Activated effector memory CD4-positive, alpha-beta T cell treated with anti-CD3 and anti-CD28 coated beads, Interleukin-2, amount 50 U/mL, for 16 hours (primary cell): ENCODE results near the gene LAMA5.
A peak's percentile ranks its signal among the peaks of the same experiment; 100 is the strongest.

Experiments
- DNase-seq: peaks from one replicate; pipeline ENCODE4 v3.0.0-alpha.2; 2020

The LAMA5 gene

DNA sequence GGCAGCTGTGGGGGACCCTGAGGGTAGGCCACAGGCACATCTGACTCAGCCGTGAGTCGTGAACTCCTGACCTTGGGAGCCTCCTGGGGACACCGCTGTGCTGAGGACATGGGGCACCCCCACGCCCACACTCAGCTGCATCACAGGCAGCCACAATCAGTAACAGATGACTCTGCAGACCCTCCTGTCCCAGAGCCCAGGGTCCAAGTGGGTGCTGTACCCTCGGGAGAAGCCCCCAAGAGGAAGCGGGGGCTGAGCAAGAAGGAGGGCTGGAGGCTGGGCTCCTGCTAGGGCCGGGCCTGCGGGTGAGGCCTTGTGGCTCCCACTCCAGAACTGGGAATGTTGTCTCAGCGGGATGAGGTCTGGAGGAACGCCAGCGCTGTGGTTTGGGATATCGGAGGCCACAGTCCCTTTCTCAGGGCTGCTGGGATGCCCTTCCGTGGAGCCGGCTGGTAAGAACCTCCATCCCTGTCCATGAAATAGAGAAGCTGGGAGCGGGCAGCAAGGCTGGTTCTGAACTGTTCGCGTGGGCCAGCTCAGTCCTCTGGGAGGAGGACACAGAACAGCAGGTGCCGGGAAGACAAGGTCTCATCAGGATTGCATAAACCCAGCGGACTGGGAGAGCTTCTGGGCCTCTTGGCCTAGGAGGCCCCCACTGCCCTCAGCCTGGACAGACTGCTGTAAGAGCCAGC, 3.1 kb upstream of the LAMA5 start:
- peak; percentile 68 for DNase-seq

- DNase-seq, result no peak
Observed at GRCh38 chr20:62369815-62370114, 2.7 kb upstream of the LAMA5 start.

DNA sequence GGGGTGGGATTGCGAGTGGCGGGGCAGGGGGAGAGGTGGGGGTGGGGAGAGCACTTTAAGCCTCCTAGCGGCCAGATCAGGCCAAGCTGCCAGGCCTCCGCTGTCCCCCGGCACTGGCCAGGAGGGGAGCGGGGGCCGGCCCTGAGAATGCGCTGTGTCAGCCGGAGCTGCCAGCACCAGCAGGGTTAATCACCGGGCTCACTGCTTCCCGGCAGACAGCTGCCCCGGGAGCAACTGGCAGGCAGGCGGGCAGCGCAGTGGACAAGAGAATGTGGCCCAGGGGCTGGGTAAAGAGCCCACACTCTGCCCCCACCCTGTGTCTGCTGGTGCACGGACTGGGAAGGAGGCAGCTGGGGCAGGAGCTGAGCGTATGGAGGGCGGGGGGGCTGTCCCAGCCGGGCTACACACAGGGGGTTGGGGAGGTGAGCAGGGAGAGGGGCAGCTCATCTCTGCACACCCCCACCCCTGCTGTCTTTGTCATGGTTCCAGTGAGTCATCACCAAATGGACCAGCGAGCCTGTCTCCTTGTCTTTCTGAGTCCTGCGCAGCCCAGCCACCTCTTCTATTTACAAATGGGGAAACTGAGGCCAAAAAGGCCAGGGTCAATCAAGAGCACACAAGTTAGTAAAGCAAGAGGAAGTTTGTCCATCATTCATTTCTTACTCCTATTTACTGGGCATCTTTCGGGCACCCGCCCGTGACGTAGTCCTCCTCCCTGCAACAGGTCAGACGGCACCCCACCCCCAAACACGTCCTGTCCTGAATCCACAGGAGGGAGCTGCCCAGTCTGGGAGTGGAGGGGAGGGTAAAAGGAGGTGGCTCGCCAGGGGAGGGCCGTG, 2.1 kb upstream of the LAMA5 start:
- no peak for DNase-seq

GRCh38 chr20:62368392-62368975, 1.4 kb upstream of the LAMA5 start:
- no peak for DNase-seq

DNA sequence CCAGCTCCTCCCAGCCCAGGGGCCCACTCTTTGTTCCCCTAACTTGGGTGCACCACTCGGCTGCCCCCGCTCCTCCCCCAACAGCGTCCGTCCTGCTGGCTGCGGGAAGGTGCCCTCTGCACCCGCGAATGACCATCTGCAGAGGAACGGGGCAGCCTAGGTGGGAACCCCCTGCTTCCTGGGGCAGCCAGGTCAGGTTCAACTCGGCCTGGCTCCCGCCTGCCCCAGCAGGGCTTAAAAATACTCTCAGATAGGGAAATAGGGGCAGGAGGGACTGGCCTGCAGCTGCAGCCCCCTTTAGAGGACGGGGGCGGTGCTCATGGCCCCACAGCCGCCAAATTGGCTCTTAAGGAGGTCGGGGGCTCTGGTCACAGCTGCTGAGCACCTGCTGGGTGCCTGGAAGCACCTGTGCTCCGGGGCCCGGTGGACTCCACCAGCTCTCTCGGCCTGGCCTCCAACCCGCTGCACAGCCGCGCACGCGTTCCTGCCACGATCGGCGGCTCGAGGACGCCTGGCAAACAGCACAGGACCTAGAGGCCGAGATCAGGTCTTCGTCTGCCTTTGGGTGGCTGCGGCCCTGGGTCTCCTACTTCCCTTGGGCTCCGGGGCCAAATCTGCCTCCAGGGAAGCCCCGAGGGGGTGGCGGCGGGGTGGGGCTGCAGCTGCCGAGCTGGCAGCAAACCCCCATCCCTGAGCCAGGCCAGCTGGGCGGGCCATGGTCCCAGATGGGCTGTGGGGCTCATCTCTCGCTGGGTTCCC, 700 bp upstream of the LAMA5 start:
- no peak for DNase-seq

- DNase-seq, result no peak
Observed at GRCh38 chr20:62366370-62367135, 559 bp downstream of the LAMA5 start.

DNA sequence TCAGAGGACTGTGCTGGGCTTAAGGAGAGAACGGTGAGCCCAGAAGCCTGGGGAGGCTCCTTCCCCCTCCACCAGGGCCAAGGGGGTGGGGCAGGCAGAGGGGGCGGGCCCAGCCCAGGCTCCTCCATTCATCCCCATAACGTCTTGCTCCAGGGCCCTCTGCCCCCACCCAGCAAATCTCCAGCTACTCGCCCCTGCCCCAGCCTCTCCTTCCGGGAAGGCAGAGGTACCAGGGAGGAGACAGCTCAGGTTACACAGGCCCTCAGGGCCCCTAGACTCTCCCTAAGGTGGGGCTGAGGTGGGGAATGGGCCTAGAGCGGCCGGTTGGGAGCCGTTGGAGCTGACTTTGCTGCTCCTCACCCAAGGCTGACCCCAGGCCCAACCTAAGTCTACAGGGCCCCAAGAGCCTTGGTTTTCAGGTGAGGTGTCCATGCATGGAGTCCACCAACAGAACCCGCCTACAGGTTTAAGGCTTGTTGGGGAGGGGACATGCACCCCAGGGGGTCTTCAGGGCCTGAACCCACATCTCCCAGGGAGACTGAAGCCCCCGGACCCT, 1.2 kb downstream of the LAMA5 start:
- no peak for DNase-seq

- no peak for DNase-seq
Observed at GRCh38 chr20:62364911-62365736, 2.0 kb downstream of the LAMA5 start.

GRCh38 chr20:62363920-62364851, 2.9 kb downstream of the LAMA5 start:
- no peak for DNase-seq

DNA sequence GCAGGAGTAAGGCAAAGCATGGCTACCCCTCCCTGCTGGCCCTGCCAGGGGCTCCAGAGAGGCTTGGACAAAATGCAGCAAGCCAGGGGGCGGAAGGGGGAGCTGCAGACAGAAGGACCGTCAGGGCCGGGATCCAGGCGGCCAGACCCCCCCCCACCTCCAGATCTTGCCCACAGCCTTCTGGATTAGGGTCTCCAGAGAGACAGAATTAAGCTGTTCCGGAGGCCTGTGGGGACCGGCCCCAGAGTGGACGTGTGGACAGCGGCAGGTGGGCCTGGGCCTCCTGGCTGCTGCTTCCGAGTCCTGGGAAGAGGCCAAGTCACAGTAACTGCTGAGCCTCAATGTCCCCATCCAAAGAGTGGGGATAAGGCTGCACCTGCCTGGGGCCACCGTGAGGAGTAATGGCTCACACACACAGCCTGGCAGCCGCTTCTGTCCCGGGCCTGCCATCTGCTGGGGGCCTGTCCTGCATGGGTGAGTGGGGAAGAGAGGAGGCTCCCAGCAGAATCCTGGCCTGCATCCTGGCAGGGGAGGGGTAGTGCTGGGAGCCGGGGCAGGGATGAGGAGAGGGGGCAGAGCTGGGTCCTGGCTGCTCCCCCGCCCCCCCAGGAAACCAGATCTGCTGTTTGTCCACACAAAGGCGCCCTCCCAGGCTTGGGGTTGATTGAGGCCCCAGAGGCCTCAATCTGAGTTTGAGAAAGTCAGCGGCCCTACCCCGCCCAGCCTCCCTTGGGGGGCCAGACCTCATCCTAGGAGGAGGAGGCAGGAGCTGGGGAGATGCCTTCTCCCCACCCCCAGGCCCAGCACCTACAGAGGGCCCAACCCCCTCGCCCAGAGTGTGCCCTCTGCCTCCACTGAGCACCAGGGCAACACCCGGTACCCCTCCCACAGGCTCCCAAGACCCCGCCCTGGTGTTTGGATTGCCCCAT, 3.9 kb downstream of the LAMA5 start:
- DNase-seq, result no peak

DNA sequence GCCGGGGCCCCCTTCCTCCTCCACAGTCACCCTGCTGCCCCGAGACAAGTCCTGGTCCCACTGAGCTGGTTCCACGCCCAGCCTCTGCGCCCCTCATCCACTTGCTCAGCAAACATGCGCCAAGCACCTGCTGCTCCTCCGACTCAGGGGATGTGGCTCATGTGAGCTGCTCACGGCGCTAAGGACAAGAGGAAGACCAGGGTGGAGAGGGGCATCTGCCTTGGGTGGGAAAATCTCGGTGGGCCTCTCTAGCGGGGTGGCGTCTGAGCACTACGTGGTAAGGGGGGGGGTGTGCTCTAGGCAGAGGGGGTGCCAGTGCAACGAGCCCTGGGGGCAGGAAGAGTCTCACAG, 4.5 kb downstream of the LAMA5 start:
- DNase-seq, result no peak

DNA sequence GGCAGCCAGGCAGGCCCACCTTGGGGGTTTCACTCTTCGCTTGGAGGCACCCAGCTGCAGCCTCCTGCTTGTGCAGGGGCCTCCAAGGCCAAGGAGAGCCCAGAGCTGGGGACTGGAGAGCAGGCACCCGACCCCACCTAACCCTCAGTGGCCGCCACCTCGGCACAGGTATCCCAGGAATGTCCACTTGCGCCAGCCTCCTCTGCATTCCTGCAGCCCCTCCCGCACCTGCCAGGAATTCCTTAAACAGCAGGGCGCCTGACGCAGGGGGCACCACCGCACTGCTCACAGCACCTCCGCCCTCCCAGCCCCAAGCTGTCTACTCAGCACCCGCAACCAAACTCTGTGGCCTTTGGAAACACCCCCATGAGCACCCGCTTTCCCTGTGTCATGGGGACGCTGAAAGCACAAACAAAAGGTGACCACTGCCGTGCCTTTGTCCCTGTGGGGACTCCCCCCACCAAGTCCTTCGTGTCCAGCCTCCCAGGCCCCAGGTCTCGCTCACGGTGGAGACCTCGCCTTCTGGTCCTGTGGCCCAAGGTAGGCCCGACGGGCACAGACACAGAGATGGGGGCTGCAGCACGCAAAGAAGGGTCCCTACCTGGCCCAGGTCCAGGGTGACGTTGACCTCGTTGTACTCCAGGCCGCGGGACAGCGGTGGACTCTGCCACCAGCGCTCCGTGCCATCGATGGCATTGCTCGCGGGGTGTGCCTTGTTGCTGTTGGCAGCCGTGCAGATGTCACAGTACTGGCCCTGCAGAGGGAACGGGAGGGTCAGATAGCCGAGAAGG, 5.1 kb downstream of the LAMA5 start:
- DNase-seq, result no peak

DNA sequence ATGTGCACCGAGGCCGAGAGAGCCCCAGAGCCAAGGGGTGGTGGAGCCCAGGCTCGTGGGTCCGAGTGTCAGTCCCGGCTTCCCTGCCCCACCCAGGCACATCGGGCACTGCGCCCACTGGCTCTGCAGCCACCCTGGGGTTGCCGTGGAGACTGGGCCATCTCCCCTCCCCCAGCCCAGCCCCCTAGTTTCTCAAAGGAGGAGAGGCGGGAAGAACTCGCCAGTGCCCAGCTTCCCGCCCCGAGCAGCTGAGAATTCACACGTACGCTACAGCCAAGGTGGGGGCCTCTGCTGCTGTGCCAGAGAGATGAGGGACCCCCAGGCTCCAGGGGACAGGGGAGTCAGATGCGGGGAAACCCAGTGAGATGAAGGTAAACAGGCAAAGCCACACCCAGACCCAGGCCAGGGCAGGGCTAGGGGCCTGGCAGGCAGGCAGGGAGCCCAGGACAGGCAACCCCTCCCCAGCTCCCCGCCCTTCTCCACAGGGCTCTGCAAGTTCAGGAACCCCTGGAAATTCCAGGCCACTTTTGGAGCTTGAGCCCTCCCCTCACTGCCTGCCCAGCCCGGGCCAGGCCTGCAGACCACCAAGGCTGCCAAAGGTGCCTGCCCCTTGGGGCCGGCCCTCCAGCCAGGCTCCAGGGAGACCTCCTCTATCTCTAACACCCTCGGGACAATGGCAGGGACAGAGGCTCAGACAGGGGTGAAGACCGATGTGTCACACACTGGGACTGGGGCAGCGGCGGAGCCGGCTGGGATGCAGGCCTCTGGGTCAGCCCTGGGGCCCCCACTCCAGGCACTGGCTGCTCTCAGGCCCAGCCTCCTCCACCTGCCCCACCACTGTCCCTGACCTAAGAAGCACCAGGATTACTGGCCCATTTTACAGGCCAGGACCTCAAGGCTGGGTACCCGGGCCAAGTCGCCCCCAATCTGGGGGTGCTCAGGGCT, 6.0 kb downstream of the LAMA5 start:
- no peak for DNase-seq

GRCh38 chr20:62359491-62360121, 7.5 kb downstream of the LAMA5 start:
- DNase-seq, result no peak

GRCh38 chr20:62359043-62359490, 8.0 kb downstream of the LAMA5 start:
- DNase-seq, result no peak
